Gastroesophageal sphincter (tissue), 3 donors: ENCODE results near the gene RAPGEF5.

Experiments used
- CTCF ChIP-seq, 4 experiments: fragments of 200-600 bp in 2 of 4; fragments of 450-650 bp in 2 of 4; sonication (generic) in 1 of 4; IDR thresholded peaks; one replicate each; pipeline ENCODE4 v1.5.1; 2017 to 2019; ENCODE audit warnings: antibody characterized with exemption in 4 of 4, mild to moderate bottlenecking in 2 of 4, moderate library complexity in 2 of 4
- POLR2A ChIP-seq, 2 donors: fragments of 450-650 bp; IDR thresholded peaks; one replicate each; pipeline ENCODE4 v1.6.1; 2017; ENCODE audit warnings: antibody characterized with exemption in 2 of 2, mild to moderate bottlenecking in 2 of 2, moderate library complexity in 1 of 2
- POLR2AphosphoS5 ChIP-seq: sonication (generic); formaldehyde crosslinking; IDR thresholded peaks from one replicate; pipeline ENCODE4 v1.6.1; 2017; ENCODE audit warnings: antibody characterized with exemption

GRCh38 chr7:22399091-22399490 is 42.1 kb upstream of the RAPGEF5 start:
- no peak for TF ChIP-seq CTCF (IDR thresholded peaks at IDR 0.05)
- TF ChIP-seq POLR2AphosphoS5, result no peak
- no peak for TF ChIP-seq POLR2A (IDR thresholded peaks at IDR 0.05)
